GM20000 (cell line): Measurements from ENCODE around the gene KDM2A.
"Not testable (repeated sequence)": the region's sequence is repeated elsewhere in the genome, so short reads cannot be mapped to it uniquely, and the experiment has no call there.

ENCODE experiments used
- DNase-seq: peaks from one replicate; pipeline ENCODE4 v3.0.0; 2012; ENCODE audit warnings: low spot score
- CTCF ChIP-seq: IDR thresholded peaks from 2 replicates; pipeline ENCODE4 v1.5.1; 2012; ENCODE audit warnings: mild to moderate bottlenecking, control low read depth; ENCODE audit errors: extremely low read depth, missing control alignments

Gene KDM2A

GRCh38 chr11:67117672-67118180, 1.3 kb upstream of the KDM2A start:
- no peak for DNase-seq
- TF ChIP-seq CTCF = no peak

GRCh38 chr11:67118181-67118766, 789 bp upstream of the KDM2A start:
- DNase-seq = peak; percentile 73
- no peak for TF ChIP-seq CTCF

GRCh38 chr11:67119585-67120391, 725 bp downstream of the KDM2A start:
- DNase-seq = peak; percentile 62
- TF ChIP-seq CTCF = no peak

- no peak for TF ChIP-seq CTCF
- no peak for DNase-seq
Measured at GRCh38 chr11:67120456-67120855, 1.4 kb downstream of the KDM2A start.

GRCh38 chr11:67120881-67121710, 2.0 kb downstream of the KDM2A start:
- DNase-seq = peak; percentile 67
- TF ChIP-seq CTCF = no peak

GRCh38 chr11:67123801-67124200, 4.7 kb downstream of the KDM2A start:
- not testable (repeated sequence) for DNase-seq

GRCh38 chr11:67126243-67126642, 7.2 kb downstream of the KDM2A start:
- DNase-seq = not testable (repeated sequence)

- TF ChIP-seq CTCF = no peak
- DNase-seq = no peak
Measured at GRCh38 chr11:67126986-67127385, 7.9 kb downstream of the KDM2A start.

GRCh38 chr11:67130861-67131260, 11.8 kb downstream of the KDM2A start:
- not testable (repeated sequence) for DNase-seq
